Measurements from ENCODE around the gene RNF2.

RNF2 gene

DNA sequence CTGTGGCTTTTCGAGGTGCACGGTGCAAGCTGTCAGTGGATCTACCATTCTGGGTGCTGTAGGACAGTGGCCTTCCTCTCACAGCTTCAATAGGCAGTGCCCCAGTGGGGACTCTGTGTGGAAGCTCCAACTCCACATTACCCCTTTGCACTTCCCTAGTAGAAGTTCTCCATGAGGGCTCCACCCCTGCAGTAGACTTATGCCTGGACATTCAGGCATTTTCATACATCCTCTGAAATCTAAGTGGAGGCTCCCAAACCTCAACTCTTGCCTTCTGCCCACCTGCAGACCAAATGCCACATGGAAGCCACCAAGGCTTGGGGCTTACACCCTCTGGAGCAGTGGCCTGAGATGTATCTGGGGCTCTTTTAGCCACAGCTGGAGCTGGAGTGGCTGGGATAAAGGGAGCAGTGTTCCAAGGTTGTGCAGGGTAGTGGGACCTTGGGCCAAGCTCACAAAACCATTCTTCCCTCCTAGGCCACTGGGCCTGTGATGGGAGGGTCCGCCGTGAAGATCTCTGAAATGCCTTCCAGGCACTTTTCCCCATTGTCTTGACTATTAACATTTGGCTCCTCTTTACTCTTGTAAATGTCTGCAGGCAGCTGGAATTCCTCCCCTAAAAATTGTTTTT is 18.0 kb upstream of the RNF2 start:
- no peak overlapping the region for H3K4me3 ChIP-seq (ENCODE audit: insufficient read depth, low read depth, low read length)
- H3K4me1 ChIP-seq (ENCODE audit: control insufficient read depth, insufficient read depth, low read length), result no peaks in the 10 kb centered on the region
- WGBS, 2 experiments, result 89 to 96% methylated on average over 4 of the region's 4 CpGs
- H3K36me3 ChIP-seq (ENCODE audit: control insufficient read depth, insufficient read depth, low read length), result no peaks in the 10 kb centered on the region
- H3K9me3 ChIP-seq (ENCODE audit: control insufficient read depth, low read length), result peaks cover 3% of the 10 kb centered on the region
- no peaks in the 10 kb centered on the region for H3K27me3 ChIP-seq (ENCODE audit: control insufficient read depth, insufficient read depth, low read length, poor library complexity, severe bottlenecking)
- H3K27ac ChIP-seq (ENCODE audit: insufficient read depth, low read depth, low read length, poor library complexity, severe bottlenecking), result no peak overlapping the region

DNA sequence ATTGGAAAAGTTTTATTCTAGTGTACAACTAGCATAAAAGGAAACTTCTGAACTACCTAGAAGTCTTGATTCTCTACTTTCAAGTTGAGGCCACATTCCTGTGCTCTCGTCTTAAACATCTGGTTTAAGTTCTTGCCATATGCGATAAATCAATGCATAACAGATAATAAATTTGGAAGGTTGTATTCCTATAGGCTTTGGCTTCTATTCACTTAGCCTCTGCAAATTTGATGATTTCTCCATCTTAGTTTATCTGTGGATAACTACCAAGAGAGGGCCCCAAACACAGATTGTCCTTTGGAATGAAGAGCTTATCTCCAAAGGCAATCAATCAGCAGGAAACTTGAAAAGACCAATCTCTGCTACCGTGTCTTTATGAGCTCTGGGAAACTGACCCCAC is 11.7 kb upstream of the RNF2 start:
- H3K4me3 ChIP-seq (ENCODE audit: insufficient read depth, low read depth, low read length), result no peak overlapping the region
- H3K27ac ChIP-seq (ENCODE audit: insufficient read depth, low read depth, low read length, poor library complexity, severe bottlenecking), result no peak overlapping the region
- H3K27me3 ChIP-seq (ENCODE audit: control insufficient read depth, insufficient read depth, low read length, poor library complexity, severe bottlenecking), result no peaks in the 10 kb centered on the region
- no peaks in the 10 kb centered on the region for H3K9me3 ChIP-seq (ENCODE audit: control insufficient read depth, low read length)
- 81 to 85% methylated on average over 2 to 3 of the region's 3 CpGs for WGBS, 2 experiments
- H3K4me1 ChIP-seq (ENCODE audit: control insufficient read depth, insufficient read depth, low read length), result no peaks in the 10 kb centered on the region
- no peaks in the 10 kb centered on the region for H3K36me3 ChIP-seq (ENCODE audit: control insufficient read depth, insufficient read depth, low read length)

DNA sequence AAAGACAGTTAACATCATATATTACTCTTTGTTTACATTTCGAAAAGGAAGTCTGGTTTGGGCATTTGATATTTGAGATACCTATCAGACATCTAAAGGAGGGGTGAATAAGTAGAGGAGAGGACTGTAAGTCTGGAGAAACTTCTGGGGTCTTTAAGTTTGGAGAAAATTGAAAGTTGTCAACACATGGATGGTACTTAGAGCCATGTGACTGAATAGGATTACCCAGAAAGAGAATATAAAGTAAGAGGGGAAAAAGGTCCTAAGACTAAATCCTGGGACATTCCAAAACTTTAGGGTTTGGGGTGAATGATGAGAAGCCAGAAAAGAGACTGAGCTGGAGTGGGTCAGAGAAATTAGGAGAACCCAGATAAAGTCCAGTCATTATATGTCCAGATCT is 10.1 kb upstream of the RNF2 start:
- H3K4me1 ChIP-seq (ENCODE audit: control insufficient read depth, insufficient read depth, low read length), result no peaks in the 10 kb centered on the region
- no peak overlapping the region for H3K27ac ChIP-seq (ENCODE audit: insufficient read depth, low read depth, low read length, poor library complexity, severe bottlenecking)
- H3K36me3 ChIP-seq (ENCODE audit: control insufficient read depth, insufficient read depth, low read length), result no peaks in the 10 kb centered on the region
- H3K9me3 ChIP-seq (ENCODE audit: control insufficient read depth, low read length), result no peaks in the 10 kb centered on the region
- no peaks in the 10 kb centered on the region for H3K27me3 ChIP-seq (ENCODE audit: control insufficient read depth, insufficient read depth, low read length, poor library complexity, severe bottlenecking)
- 78 to 93% methylated on average over 1 of the region's 1 CpG for WGBS, 2 experiments
- no peak overlapping the region for H3K4me3 ChIP-seq (ENCODE audit: insufficient read depth, low read depth, low read length)

DNA sequence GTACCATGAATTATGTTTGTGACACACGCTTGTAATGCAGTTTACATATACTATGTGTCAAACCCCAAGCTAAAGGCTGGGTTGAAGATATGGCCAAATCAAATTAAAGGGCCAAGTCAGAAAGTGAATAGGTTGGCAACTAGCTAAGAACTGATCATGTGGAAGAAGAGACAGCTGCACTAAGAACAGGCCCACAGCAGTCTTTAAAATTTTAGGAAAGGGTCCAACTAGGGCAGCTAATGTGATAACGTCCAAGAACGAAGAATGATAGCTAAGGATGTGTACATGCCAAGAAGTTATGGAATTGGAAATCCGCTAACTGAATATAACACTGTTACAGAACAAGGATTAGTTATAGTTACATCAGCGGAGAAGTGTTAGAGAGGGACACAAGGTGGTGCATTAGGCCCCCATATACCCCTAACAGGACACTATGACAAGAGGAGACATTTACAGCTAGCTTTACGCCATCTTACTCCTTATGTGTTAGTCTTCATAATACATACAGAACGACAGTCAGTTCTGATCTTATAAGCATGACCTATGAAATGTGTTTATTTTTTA is 6.5 kb upstream of the RNF2 start:
- Histone ChIP-seq H3K4me1 (ENCODE audit: control insufficient read depth, insufficient read depth, low read length) (no peaks in the 10 kb centered on the region), H3K27ac (ENCODE audit: insufficient read depth, low read depth, low read length, poor library complexity, severe bottlenecking) (no peak overlapping the region), H3K36me3 (ENCODE audit: control insufficient read depth, insufficient read depth, low read length) (no peaks in the 10 kb centered on the region), H3K4me3 (ENCODE audit: insufficient read depth, low read depth, low read length) (no peak overlapping the region), H3K27me3 (ENCODE audit: control insufficient read depth, insufficient read depth, low read length, poor library complexity, severe bottlenecking) (no peaks in the 10 kb centered on the region), H3K9me3 (ENCODE audit: control insufficient read depth, low read length) (no peaks in the 10 kb centered on the region)
- WGBS, 2 experiments, result 96 to 97% methylated on average over 6 of the region's 7 CpGs

DNA sequence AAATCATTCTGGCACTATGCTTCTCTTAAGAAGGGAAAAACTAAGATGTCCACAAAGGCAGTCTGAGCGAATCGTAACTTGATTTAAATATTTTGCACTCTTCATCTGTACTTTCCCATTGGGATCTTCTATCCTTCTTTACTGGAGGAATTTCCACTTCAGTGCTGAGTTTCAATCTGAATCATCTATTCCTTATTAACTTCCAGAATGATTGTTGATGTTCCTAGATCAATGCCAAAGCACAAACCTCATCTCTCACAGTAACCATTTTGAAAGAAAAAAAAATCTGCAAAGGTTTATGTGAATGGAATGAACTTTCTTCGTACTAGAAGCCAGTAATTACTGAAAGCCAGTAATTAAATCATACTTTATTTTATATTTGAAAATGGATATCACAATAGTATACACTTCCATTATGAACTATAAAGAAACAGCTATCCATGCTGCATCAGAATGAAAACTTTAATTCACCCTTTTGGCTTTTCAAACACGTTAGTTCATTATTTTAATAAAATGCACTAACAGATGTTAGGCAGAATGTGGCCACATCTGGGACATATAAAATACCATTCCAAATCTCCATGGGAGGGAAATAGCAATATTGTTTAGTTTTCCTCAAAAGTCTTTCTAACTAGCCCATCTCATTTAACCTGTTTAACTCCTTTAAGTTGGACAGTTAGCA is 5.5 kb upstream of the RNF2 start:
- H3K27me3 ChIP-seq (ENCODE audit: control insufficient read depth, insufficient read depth, low read length, poor library complexity, severe bottlenecking), result no peaks in the 10 kb centered on the region
- no peak overlapping the region for H3K27ac ChIP-seq (ENCODE audit: insufficient read depth, low read depth, low read length, poor library complexity, severe bottlenecking)
- 95 to 99% methylated on average over 2 to 3 of the region's 4 CpGs for WGBS, 2 experiments
- H3K4me1 ChIP-seq (ENCODE audit: control insufficient read depth, insufficient read depth, low read length), result no peaks in the 10 kb centered on the region
- no peaks in the 10 kb centered on the region for H3K9me3 ChIP-seq (ENCODE audit: control insufficient read depth, low read length)
- no peak overlapping the region for H3K4me3 ChIP-seq (ENCODE audit: insufficient read depth, low read depth, low read length)
- H3K36me3 ChIP-seq (ENCODE audit: control insufficient read depth, insufficient read depth, low read length), result no peaks in the 10 kb centered on the region

DNA sequence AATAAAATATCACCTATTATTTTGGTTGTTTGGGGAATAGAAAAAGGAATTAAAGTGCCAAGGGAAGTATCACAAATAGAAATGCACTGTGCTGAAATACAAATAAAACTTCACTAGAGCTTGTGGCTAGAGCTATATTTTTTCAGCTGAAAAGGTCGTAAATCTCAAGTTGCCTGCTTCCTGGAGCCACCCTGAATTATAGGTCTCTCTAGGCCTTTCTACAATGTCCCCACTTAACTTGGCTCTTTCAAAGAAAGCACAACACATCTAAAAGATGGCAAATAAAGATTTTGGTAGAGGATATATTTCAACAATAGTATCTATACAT is 5.0 kb upstream of the RNF2 start:
- H3K36me3 ChIP-seq (ENCODE audit: control insufficient read depth, insufficient read depth, low read length), result no peaks in the 10 kb centered on the region
- H3K4me1 ChIP-seq (ENCODE audit: control insufficient read depth, insufficient read depth, low read length), result no peaks in the 10 kb centered on the region
- no peak overlapping the region for H3K27ac ChIP-seq (ENCODE audit: insufficient read depth, low read depth, low read length, poor library complexity, severe bottlenecking)
- WGBS, 2 experiments, result 86 to 100% methylated on average over 1 of the region's 1 CpG
- H3K27me3 ChIP-seq (ENCODE audit: control insufficient read depth, insufficient read depth, low read length, poor library complexity, severe bottlenecking), result no peaks in the 10 kb centered on the region
- no peaks in the 10 kb centered on the region for H3K9me3 ChIP-seq (ENCODE audit: control insufficient read depth, low read length)
- no peak overlapping the region for H3K4me3 ChIP-seq (ENCODE audit: insufficient read depth, low read depth, low read length)

DNA sequence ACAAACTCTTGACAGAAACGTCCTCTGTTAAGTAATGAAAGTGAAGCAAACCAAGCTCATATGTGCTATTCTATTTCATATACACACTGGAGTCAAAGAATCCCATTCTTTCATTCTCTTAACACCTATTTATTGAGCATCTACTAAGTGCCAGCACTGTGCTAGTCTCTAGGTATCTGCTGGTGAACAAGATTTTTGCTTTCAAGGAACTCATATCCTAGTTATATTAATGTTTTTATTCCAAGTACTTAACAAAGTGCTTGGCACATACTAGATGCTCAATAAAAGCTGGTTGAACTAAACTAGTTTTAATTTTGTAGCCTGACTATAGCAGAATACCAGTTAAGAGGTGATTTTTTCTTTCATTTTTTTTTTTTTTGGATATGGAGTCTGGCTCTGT is 3.6 kb upstream of the RNF2 start:
- Histone ChIP-seq H3K9me3 (ENCODE audit: control insufficient read depth, low read length) (no peaks in the 10 kb centered on the region), H3K27me3 (ENCODE audit: control insufficient read depth, insufficient read depth, low read length, poor library complexity, severe bottlenecking) (peaks cover 3% of the 10 kb centered on the region), H3K4me3 (ENCODE audit: insufficient read depth, low read depth, low read length) (no peak overlapping the region), H3K27ac (ENCODE audit: insufficient read depth, low read depth, low read length, poor library complexity, severe bottlenecking) (no peak overlapping the region), H3K36me3 (ENCODE audit: control insufficient read depth, insufficient read depth, low read length) (no peaks in the 10 kb centered on the region), H3K4me1 (ENCODE audit: control insufficient read depth, insufficient read depth, low read length) (no peaks in the 10 kb centered on the region)
- WGBS, 2 experiments, result 75 to 79% methylated on average over 1 of the region's 1 CpG

DNA sequence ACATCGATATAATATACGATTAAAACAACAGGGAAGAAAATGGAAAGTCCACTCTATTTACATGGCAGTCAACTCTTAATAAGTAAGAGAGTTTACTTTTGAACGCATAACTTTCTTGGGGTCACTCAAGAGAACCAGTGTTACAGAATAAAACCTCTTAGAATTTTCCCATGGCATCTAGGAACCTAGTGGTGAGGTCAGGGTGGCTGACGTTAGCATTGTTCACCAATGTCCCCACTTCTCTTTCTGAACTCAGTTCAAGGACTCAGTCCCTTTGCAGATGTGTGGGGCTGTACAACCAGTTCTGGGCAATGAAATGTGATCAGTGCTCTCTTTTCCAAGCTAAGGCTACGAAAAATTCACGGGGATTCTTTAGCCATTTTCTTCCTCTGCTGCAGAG is 2.6 kb upstream of the RNF2 start:
- 93 to 94% methylated on average over 6 of the region's 6 CpGs for WGBS, 2 experiments
- no peaks in the 10 kb centered on the region for H3K36me3 ChIP-seq (ENCODE audit: control insufficient read depth, insufficient read depth, low read length)
- peaks cover 9% of the 10 kb centered on the region for H3K4me1 ChIP-seq (ENCODE audit: control insufficient read depth, insufficient read depth, low read length)
- no peak overlapping the region for H3K4me3 ChIP-seq (ENCODE audit: insufficient read depth, low read depth, low read length)
- H3K27me3 ChIP-seq (ENCODE audit: control insufficient read depth, insufficient read depth, low read length, poor library complexity, severe bottlenecking), result peaks cover 3% of the 10 kb centered on the region
- H3K27ac ChIP-seq (ENCODE audit: insufficient read depth, low read depth, low read length, poor library complexity, severe bottlenecking), result no peak overlapping the region
- H3K9me3 ChIP-seq (ENCODE audit: control insufficient read depth, low read length), result no peaks in the 10 kb centered on the region

DNA sequence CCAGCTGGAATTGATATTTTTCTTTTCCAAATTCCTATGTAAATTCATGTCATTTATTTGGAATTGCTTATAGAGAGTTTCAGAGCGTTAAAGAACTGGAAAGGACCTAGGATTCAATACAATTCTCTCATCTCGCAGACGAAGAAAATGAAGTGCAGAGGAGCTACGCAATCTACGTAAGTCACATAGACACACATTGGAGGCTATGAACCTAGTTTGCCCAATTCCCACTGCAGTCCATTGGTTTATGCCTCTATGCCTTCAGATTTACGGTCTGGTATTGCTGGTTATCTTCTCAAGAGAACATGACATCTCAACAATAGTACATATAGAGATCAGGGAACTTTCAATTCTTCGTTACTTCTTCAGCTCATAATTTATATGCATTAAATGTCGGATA is 971 bp upstream of the RNF2 start:
- peaks cover 3% of the 10 kb centered on the region for H3K27me3 ChIP-seq (ENCODE audit: control insufficient read depth, insufficient read depth, low read length, poor library complexity, severe bottlenecking)
- no peaks in the 10 kb centered on the region for H3K9me3 ChIP-seq (ENCODE audit: control insufficient read depth, low read length)
- no peak overlapping the region for H3K4me3 ChIP-seq (ENCODE audit: insufficient read depth, low read depth, low read length)
- H3K36me3 ChIP-seq (ENCODE audit: control insufficient read depth, insufficient read depth, low read length), result no peaks in the 10 kb centered on the region
- 95 to 97% methylated on average over 6 to 7 of the region's 8 CpGs for WGBS, 2 experiments
- H3K4me1 ChIP-seq (ENCODE audit: control insufficient read depth, insufficient read depth, low read length), result peaks cover 12% of the 10 kb centered on the region
- H3K27ac ChIP-seq (ENCODE audit: insufficient read depth, low read depth, low read length, poor library complexity, severe bottlenecking), result no peak overlapping the region

DNA sequence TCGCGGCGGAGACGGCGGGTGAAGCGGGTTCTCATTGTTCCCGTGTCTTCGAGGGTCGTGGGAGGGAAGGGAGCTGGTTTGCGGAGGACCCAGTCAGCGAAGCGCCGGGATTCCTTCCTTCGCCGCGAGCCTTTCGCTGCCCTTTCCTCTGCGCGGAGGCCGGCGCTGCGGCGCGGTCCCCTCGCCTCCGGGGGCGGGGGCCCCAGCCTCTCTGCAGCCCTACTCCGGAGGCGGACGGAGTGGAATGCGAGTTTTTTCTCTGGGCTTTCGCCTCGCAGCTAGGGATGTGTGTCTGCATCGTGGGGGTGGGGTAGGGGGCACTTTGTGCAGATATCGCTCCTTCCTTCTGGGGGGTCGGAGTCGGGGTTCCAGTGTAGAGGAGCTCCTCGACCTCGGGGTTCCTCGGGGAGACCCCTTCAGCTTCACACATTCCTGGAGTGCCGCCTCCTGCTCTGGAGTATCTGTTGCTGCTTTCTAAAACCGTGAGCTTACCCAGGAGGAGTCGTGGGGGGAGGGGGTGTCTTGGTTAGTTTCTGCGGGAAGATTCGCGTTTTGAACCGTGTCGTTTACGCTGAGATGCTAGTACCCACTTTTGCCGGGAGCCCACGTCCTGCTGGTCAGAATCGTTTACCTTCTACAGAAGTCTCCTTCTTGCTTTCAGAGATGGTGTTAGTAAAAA is 595 bp downstream of the RNF2 start:
- Histone ChIP-seq H3K4me3 (ENCODE audit: insufficient read depth, low read depth, low read length) (peak overlapping the region; percentile 95), H3K36me3 (ENCODE audit: control insufficient read depth, insufficient read depth, low read length) (no peaks in the 10 kb centered on the region), H3K4me1 (ENCODE audit: control insufficient read depth, insufficient read depth, low read length) (peaks cover 12% of the 10 kb centered on the region), H3K27me3 (ENCODE audit: control insufficient read depth, insufficient read depth, low read length, poor library complexity, severe bottlenecking) (peaks cover 3% of the 10 kb centered on the region), H3K9me3 (ENCODE audit: control insufficient read depth, low read length) (no peaks in the 10 kb centered on the region), H3K27ac (ENCODE audit: insufficient read depth, low read depth, low read length, poor library complexity, severe bottlenecking) (peak overlapping the region; percentile 73)
- 0% methylated on average over 52 of the region's 52 CpGs for WGBS, 2 experiments

All from ectodermal cell (in vitro differentiated cells).